ENCODE data around the gene HOXD11. TPM values are rescaled to one million over a fixed set of nuclear protein-coding genes. Genes with fewer than 3 reads are reported as not detected.

HOXD11 gene
- total and polyA plus RNA-seq, 2 donors (not counting 1 experiment from before 2014, with no cell fraction given) = not detected

DNA sequence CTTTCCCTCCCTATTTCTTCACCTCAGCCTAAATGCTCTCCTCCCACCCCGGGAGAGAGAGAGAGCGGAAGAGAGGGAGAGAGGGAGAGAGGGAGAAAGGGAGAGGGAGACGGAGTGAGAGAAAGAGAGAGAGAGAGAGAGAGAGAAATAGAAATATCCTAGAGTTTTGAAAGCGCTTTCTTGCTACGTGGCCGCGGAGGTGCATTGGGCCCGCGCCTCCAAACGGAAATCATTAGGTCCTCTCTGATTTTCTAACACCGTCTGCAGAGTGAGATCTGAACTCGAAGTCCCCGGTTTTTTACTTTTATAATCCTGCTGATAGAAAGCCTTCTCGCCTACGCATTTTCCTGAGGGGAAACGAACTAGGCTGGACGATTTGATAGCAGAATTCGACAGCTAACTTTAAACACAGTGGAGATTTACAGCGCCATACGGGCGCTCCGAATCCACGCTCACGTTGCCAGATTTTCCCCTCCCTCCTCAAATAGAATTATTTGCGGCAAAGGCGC is 22.4 kb upstream of the HOXD11 start:
- peaks cover 10 to 22% of the 10 kb centered on the region in 2 donors for H3K4me1 ChIP-seq (ENCODE audit: control insufficient read depth in 2 of 2, insufficient read depth in 2 of 2, low read length in 2 of 2)
- no peak overlapping the region for H2AFZ ChIP-seq (ENCODE audit: insufficient read depth, low read depth, low read length, poor library complexity, severe bottlenecking)
- DNase-seq (peak; percentile 32), ATAC-seq (ENCODE audit: low read depth) (no peak)
- intact Hi-C loops (cut with micrococcal nuclease) = no loop called here
- no peak overlapping the region for H3K4me2 ChIP-seq (replicated peaks; ENCODE audit: low read depth, low read length, poor library complexity, severe bottlenecking)
- H3K27me3 ChIP-seq (replicated peaks in 1 of 4; ENCODE audit: control extremely low read depth in 1 of 4, control insufficient read depth in 3 of 4, insufficient read depth in 4 of 4, low read length in 3 of 4) = peaks cover 0 to 96% (median 80%) of the 10 kb centered on the region in 4 experiments
- no peak overlapping the region for H3K4me3 ChIP-seq (ENCODE audit: control extremely low read depth in 1 of 5, extremely low read depth in 1 of 5, insufficient read depth in 1 of 5, low read depth in 2 of 5, low read length in 4 of 5)
- H3K9me3 ChIP-seq (ENCODE audit: control extremely low read depth in 1 of 3, control insufficient read depth in 2 of 3, insufficient read depth in 1 of 3, low read length in 2 of 3) = peaks cover 1 to 84% (median 38%) of the 10 kb centered on the region in 3 donors
- no peaks in the 10 kb centered on the region for H4K20me1 ChIP-seq (ENCODE audit: control insufficient read depth, insufficient read depth, low read length, poor library complexity, severe bottlenecking)
- Mint-ChIP-seq H3K27me3 (peaks cover 73% of the 10 kb centered on the region), H3K4me3 (no peak overlapping the region), H3K9me3 (ENCODE audit: insufficient read depth) (no peaks in the 10 kb centered on the region), H3K27ac (peak overlapping the region; percentile 6), H3K4me1 (peaks cover 5% of the 10 kb centered on the region)
- no peak for TF ChIP-seq EZH2 (IDR thresholded peaks at IDR 0.05; ENCODE audit: borderline replicate concordance, insufficient read depth, low read depth, low read length, poor library complexity, severe bottlenecking)
- TF ChIP-seq, protein P1, sequence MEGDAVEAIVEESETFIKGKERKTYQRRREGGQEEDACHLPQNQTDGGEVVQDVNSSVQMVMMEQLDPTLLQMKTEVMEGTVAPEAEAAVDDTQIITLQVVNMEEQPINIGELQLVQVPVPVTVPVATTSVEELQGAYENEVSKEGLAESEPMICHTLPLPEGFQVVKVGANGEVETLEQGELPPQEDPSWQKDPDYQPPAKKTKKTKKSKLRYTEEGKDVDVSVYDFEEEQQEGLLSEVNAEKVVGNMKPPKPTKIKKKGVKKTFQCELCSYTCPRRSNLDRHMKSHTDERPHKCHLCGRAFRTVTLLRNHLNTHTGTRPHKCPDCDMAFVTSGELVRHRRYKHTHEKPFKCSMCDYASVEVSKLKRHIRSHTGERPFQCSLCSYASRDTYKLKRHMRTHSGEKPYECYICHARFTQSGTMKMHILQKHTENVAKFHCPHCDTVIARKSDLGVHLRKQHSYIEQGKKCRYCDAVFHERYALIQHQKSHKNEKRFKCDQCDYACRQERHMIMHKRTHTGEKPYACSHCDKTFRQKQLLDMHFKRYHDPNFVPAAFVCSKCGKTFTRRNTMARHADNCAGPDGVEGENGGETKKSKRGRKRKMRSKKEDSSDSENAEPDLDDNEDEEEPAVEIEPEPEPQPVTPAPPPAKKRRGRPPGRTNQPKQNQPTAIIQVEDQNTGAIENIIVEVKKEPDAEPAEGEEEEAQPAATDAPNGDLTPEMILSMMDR (IDR thresholded peaks at IDR 0.05) = no peak
- H3K9ac ChIP-seq (ENCODE audit: low read length) = no peak overlapping the region
- CTCF ChIA-PET = no interaction called here
- no peaks in the 10 kb centered on the region for H3K79me2 ChIP-seq (ENCODE audit: control insufficient read depth, insufficient read depth, low read length)
- no peaks in the 10 kb centered on the region for H3K36me3 ChIP-seq (replicated peaks in 1 of 2; ENCODE audit: control extremely low read depth in 1 of 2, control insufficient read depth in 1 of 2, extremely low read depth in 1 of 2, insufficient read depth in 2 of 2, low read length in 1 of 2)
- 6% methylated on average over 23 of the region's 26 CpGs for WGBS (ENCODE audit: insufficient coverage)
- POLR2A ChIA-PET = interaction anchor here (0.5 kb wide), 1 partner anchor 1771 kb away, joined by 3 read pairs; no protein-coding TSS in a partner anchor
- no peak overlapping the region for H3K27ac ChIP-seq (ENCODE audit: low read length in 2 of 2)

GRCh38 chr2:176085120-176085788 is 21.8 kb upstream of the HOXD11 start:
- 19% methylated on average over 22 of the region's 40 CpGs for WGBS (ENCODE audit: insufficient coverage)
- ChIA-PET CTCF (interaction anchor here (1.4 kb wide), 1 partner anchor 12 kb away, joined by 5 read pairs; no protein-coding TSS in a partner anchor), POLR2A (no interaction called here)
- Mint-ChIP-seq H3K4me1 (peaks cover 4% of the 10 kb centered on the region), H3K9me3 (ENCODE audit: insufficient read depth) (no peaks in the 10 kb centered on the region), H3K27me3 (peaks cover 78% of the 10 kb centered on the region), H3K27ac (no peak overlapping the region), H3K4me3 (no peak overlapping the region)
- peak; percentile 32 for DNase-seq
- H3K9ac ChIP-seq (ENCODE audit: low read length) = no peak overlapping the region
- TF ChIP-seq, protein P1 (IDR thresholded peaks at IDR 0.05) = no peak
- H3K4me2 ChIP-seq (replicated peaks; ENCODE audit: low read depth, low read length, poor library complexity, severe bottlenecking) = no peak overlapping the region
- intact Hi-C loops (cut with micrococcal nuclease) = no loop called here
- no peaks in the 10 kb centered on the region for H3K36me3 ChIP-seq (replicated peaks in 1 of 2; ENCODE audit: control extremely low read depth in 1 of 2, control insufficient read depth in 1 of 2, extremely low read depth in 1 of 2, insufficient read depth in 2 of 2, low read length in 1 of 2)
- peaks cover 0 to 98% (median 85%) of the 10 kb centered on the region in 4 experiments for H3K27me3 ChIP-seq (replicated peaks in 1 of 4; ENCODE audit: control extremely low read depth in 1 of 4, control insufficient read depth in 3 of 4, insufficient read depth in 4 of 4, low read length in 3 of 4)
- H3K4me1 ChIP-seq (ENCODE audit: control insufficient read depth in 2 of 2, insufficient read depth in 2 of 2, low read length in 2 of 2) = peaks cover 10 to 20% of the 10 kb centered on the region in 2 donors
- no peak for ATAC-seq (ENCODE audit: low read depth)
- H3K79me2 ChIP-seq (ENCODE audit: control insufficient read depth, insufficient read depth, low read length) = no peaks in the 10 kb centered on the region
- peaks cover 1 to 81% (median 38%) of the 10 kb centered on the region in 3 donors for H3K9me3 ChIP-seq (ENCODE audit: control extremely low read depth in 1 of 3, control insufficient read depth in 2 of 3, insufficient read depth in 1 of 3, low read length in 2 of 3)
- no peaks in the 10 kb centered on the region for H4K20me1 ChIP-seq (ENCODE audit: control insufficient read depth, insufficient read depth, low read length, poor library complexity, severe bottlenecking)
- no peak overlapping the region for H3K27ac ChIP-seq (ENCODE audit: low read length in 2 of 2)
- H2AFZ ChIP-seq (ENCODE audit: insufficient read depth, low read depth, low read length, poor library complexity, severe bottlenecking) = no peak overlapping the region
- H3K4me3 ChIP-seq (ENCODE audit: control extremely low read depth in 1 of 5, extremely low read depth in 1 of 5, insufficient read depth in 1 of 5, low read depth in 2 of 5, low read length in 4 of 5) = no peak overlapping the region

Measured in B cell (primary cell).